Ishikawa (cell line): Measurements from ENCODE around the gene OR51E2.

Source experiments
- CEBPB ChIP-seq: IDR thresholded peaks from 2 replicates; pipeline ENCODE4 v1.6.1; 2012
- CREB1 ChIP-seq: IDR thresholded peaks from 2 replicates; pipeline ENCODE4 v1.6.1; 2012; ENCODE audit warnings: low read depth
- EGR1 ChIP-seq: IDR thresholded peaks from 2 replicates; pipeline ENCODE4 v1.6.1; 2012
- EP300 ChIP-seq: IDR thresholded peaks from 2 replicates; pipeline ENCODE4 v1.6.1; 2012; ENCODE audit warnings: borderline replicate concordance
- FOXM1 ChIP-seq: IDR thresholded peaks from 2 replicates; pipeline ENCODE4 v1.6.1; 2012; ENCODE audit warnings: low read depth, borderline replicate concordance
- NFIC ChIP-seq: IDR thresholded peaks from 2 replicates; pipeline ENCODE4 v1.6.1; 2012
- RAD21 ChIP-seq: IDR thresholded peaks from 2 replicates; pipeline ENCODE4 v1.6.1; 2012; ENCODE audit warnings: low read depth
- TAF1 ChIP-seq: IDR thresholded peaks from 2 replicates; pipeline ENCODE4 v1.6.1; 2012; ENCODE audit warnings: low read depth, mild to moderate bottlenecking
- TCF12 ChIP-seq: IDR thresholded peaks from 2 replicates; pipeline ENCODE4 v1.6.1; 2012; ENCODE audit warnings: low read depth
- TEAD4 ChIP-seq: IDR thresholded peaks from 2 replicates; pipeline ENCODE4 v1.6.1; 2012
- YY1 ChIP-seq: IDR thresholded peaks from 2 replicates; pipeline ENCODE4 v1.6.1; 2012; ENCODE audit warnings: low read depth
- ZBTB7A ChIP-seq: IDR thresholded peaks from 2 replicates; pipeline ENCODE4 v1.6.1; 2012; ENCODE audit warnings: low read depth
- TF ChIP-seq, protein P1 (sequence below): IDR thresholded peaks from 2 replicates; pipeline ENCODE4 v1.6.1; 2012; ENCODE audit warnings: low read depth, mild to moderate bottlenecking
- TF ChIP-seq, protein P2 (sequence below): IDR thresholded peaks from 2 replicates; pipeline ENCODE4 v1.6.1; 2012
- TF ChIP-seq, protein P3 (sequence below): IDR thresholded peaks from 2 replicates; pipeline ENCODE4 v1.6.1; 2012

OR51E2 gene

DNA sequence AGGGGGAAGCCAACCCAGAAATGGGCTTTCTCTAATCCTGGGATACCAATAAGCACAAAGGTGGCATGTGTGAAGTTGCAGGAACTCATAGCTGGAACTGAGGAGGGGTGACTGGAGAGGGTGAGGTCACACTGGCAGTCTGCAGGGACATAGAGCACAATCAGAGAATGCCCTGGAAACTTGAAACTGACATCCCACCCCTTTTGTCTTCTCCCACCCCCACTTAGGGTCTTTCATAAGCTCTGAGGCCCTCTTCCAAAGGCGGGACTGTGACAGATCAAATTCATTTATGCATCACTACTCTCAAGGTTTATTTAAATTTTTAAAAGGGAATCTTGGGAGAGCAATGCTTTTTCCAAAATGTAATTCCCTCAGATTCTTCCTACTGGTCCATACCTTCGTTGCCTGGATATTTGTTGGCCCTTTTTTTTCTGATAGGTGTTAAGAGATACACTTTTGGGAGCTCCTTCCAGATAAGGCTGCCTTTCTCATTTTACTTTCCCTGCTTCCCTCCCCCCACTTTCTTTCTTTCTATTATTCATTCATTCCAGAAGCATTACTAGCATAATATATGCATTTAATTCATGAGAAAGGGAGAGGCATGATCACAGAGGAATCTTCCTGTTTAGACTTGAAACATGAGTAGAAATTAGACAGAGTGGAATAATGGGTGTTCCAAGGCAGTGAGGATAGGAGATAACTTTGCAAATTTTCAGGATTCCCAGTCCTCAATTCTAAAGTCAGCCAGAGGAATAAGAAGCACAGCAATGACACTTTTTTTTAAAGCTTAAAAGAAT is 14.8 kb downstream of the OR51E2 start:
- TF ChIP-seq, protein P1, sequence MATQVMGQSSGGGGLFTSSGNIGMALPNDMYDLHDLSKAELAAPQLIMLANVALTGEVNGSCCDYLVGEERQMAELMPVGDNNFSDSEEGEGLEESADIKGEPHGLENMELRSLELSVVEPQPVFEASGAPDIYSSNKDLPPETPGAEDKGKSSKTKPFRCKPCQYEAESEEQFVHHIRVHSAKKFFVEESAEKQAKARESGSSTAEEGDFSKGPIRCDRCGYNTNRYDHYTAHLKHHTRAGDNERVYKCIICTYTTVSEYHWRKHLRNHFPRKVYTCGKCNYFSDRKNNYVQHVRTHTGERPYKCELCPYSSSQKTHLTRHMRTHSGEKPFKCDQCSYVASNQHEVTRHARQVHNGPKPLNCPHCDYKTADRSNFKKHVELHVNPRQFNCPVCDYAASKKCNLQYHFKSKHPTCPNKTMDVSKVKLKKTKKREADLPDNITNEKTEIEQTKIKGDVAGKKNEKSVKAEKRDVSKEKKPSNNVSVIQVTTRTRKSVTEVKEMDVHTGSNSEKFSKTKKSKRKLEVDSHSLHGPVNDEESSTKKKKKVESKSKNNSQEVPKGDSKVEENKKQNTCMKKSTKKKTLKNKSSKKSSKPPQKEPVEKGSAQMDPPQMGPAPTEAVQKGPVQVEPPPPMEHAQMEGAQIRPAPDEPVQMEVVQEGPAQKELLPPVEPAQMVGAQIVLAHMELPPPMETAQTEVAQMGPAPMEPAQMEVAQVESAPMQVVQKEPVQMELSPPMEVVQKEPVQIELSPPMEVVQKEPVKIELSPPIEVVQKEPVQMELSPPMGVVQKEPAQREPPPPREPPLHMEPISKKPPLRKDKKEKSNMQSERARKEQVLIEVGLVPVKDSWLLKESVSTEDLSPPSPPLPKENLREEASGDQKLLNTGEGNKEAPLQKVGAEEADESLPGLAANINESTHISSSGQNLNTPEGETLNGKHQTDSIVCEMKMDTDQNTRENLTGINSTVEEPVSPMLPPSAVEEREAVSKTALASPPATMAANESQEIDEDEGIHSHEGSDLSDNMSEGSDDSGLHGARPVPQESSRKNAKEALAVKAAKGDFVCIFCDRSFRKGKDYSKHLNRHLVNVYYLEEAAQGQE = no peak
- TF ChIP-seq ZBTB7A (no peak), CREB1 (no peak), CEBPB (no peak), NFIC (no peak), EP300 (no peak), TEAD4 (no peak), YY1 (no peak), RAD21 (no peak), FOXM1 (no peak), EGR1 (no peak), TCF12 (no peak), TAF1 (no peak)
- TF ChIP-seq, protein P2, sequence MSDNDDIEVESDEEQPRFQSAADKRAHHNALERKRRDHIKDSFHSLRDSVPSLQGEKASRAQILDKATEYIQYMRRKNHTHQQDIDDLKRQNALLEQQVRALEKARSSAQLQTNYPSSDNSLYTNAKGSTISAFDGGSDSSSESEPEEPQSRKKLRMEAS = no peak
- TF ChIP-seq, protein P3, sequence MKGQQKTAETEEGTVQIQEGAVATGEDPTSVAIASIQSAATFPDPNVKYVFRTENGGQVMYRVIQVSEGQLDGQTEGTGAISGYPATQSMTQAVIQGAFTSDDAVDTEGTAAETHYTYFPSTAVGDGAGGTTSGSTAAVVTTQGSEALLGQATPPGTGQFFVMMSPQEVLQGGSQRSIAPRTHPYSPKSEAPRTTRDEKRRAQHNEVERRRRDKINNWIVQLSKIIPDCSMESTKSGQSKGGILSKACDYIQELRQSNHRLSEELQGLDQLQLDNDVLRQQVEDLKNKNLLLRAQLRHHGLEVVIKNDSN = no peak

DNA sequence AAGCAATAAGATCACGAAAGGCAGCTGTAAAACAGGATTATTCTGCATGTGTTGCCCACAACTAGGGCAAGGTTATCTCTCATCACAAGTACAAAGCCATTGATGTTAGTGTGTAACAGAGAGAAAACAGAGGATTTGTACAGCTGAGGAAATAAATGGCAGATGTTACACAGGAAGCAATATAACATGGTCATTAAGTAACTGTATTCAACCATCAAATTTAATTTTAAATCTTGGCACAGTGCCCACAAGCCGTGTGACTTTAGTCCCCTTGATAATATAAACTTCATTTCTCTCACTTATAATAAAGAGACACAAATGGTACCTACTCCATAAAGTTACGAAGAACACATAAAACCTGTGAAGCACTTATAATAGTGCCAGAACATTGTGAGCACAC is 17.3 kb downstream of the OR51E2 start:
- TF ChIP-seq RAD21 (no peak), TAF1 (no peak), EP300 (no peak), TEAD4 (no peak), CEBPB (no peak)
- TF ChIP-seq, protein P1 = no peak

DNA sequence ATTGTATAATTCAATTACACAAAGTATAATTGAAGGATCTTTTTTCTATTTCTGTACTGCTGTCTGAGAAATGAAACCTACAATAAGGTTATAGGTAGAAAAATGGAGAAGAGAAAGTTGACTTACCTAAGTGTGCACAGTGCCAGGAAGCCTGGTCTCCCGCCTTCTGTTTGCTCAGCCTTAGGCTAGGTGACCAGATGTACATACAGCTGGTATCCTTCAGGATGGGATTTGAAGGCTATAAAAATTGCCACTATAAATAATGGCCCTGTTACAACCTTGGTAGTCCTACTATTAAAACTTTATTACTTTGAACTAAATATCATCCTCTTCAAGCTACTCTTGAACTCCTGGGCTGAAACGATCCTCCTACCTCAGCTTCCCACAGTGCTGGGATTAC is 19.7 kb downstream of the OR51E2 start:
- TF ChIP-seq TAF1 (no peak), ZBTB7A (no peak), EP300 (no peak), TCF12 (no peak), EGR1 (no peak), YY1 (no peak), TEAD4 (no peak), CREB1 (no peak), FOXM1 (no peak)
- TF ChIP-seq, protein P1 = no peak
- TF ChIP-seq, protein P2 = no peak

DNA sequence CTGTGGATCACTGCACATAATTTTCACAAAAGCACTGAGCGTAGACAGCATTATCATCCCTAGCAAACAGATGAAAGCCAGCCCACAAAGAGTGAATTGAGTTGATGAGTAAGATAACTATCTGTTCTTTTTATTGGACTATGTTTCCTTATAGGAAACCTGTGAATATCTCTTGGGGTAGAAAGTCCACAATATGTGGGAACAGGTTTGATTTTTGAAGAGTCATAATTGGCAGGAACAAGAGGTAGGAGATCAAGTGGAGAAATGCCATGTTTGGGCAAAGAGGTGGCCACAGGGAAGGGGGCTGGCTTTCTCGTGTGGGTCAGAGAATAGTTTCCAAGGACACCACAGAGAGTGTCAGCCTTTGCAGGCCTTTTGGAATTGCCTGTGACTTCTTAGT is 23.9 kb downstream of the OR51E2 start:
- TF ChIP-seq NFIC = no peak
- TF ChIP-seq, protein P3 = no peak
- no peak for TF ChIP-seq RAD21
- TF ChIP-seq, protein P1 = no peak
- TF ChIP-seq TCF12 = no peak
- TF ChIP-seq YY1 = no peak
